A549 (cell line): ENCODE data around the gene ZC3H18. TPM values are rescaled to one million over a fixed set of nuclear protein-coding genes. Genes with fewer than 3 reads are reported as not detected.

Experiments
- ATAC-seq, 2 experiments: fragments of 200-7000 bp in 1 of 2; fragments of >200 bp in 1 of 2; cut with Nextera tagmentation in 1 of 2; cut with Tn5 transposase in 1 of 2; 3 replicates each; pipeline versions ENCODE4 v1.8.0 to v1.9.1; 2018 to 2020; ENCODE audit warnings: mild to moderate bottlenecking in 1 of 2, moderate library complexity in 1 of 2
- CTCF ChIA-PET: fragments of 300-600 bp; sonication (Branson Sonifier 250); formaldehyde crosslinking; extraction: SDS; loops from one replicate; lab custom pipeline; 2021; ENCODE audit warnings: antibody characterized with exemption, inconsistent platforms; lab: Yijun Ruan, JAX
- POLR2A ChIA-PET: fragments of 350-600 bp; formaldehyde crosslinking; extraction: SDS; loops from one replicate; lab custom pipeline; 2021; ENCODE audit warnings: antibody characterized with exemption, inconsistent platforms; lab: Yijun Ruan, JAX
- DNase-seq, 2 experiments: peaks; one replicate each; pipeline versions ENCODE4 v3.0.0 to v3.0.0-alpha.2; 2011 to 2016; ENCODE audit warnings: low read depth in 1 of 2, low spot score in 1 of 2
- FAIRE-seq: peaks from 2 replicates; lab custom pipeline; 2011; peaks lifted over from hg19 to GRCh38; lab: Jason Lieb, UNC
- H3K27ac ChIP-seq, 2 experiments: fragments of >200 bp; sonication (Bioruptor Twin); formaldehyde crosslinking; 3 replicates each; pipeline ENCODE4 v1.5.1; 2016 to 2017
- H3K4me1 ChIP-seq: fragments of >200 bp; sonication (Bioruptor Twin); formaldehyde crosslinking; 3 replicates; pipeline ENCODE4 v1.6.1; 2016
- H3K4me2 ChIP-seq: fragments of >200 bp; sonication (Bioruptor Twin); formaldehyde crosslinking; 3 replicates; pipeline ENCODE4 v1.6.1; 2016
- H3K4me3 ChIP-seq: fragments of >200 bp; sonication (Bioruptor Twin); formaldehyde crosslinking; 3 replicates; pipeline ENCODE4 v1.5.1; 2016
- H3K9me3 ChIP-seq: fragments of >200 bp; sonication (Bioruptor Twin); formaldehyde crosslinking; 3 replicates; pipeline ENCODE4 v1.6.1; 2016
- BHLHE40 ChIP-seq: IDR thresholded peaks from 2 replicates; pipeline ENCODE4 v1.6.1; 2012; ENCODE audit warnings: low read depth, low read length, inconsistent platforms
- CBX8 ChIP-seq: fragments of 200-600 bp; sonication (generic); IDR thresholded peaks from 2 replicates; pipeline ENCODE4 v1.6.1; 2016
- CHD4 ChIP-seq: fragments of 200-600 bp; sonication (generic); IDR thresholded peaks from 2 replicates; pipeline ENCODE4 v1.6.1; 2016; ENCODE audit warnings: antibody characterized with exemption, mild to moderate bottlenecking, borderline replicate concordance
- EHF ChIP-seq: fragments of 250-450 bp; sonication (Bioruptor Pico); IDR thresholded peaks from 2 replicates; pipeline ENCODE4 v1.5.0; 2020; ENCODE audit warnings: mild to moderate bottlenecking
- EP300 ChIP-seq, 2 experiments: fragments of >200 bp; sonication (Bioruptor Twin); formaldehyde crosslinking; IDR thresholded peaks; 2 replicates in 1 of 2; 3 replicates in 1 of 2; pipeline ENCODE4 v1.6.1; 2016 to 2017
- FOSB ChIP-seq: fragments of 250-450 bp; sonication (Bioruptor Pico); IDR thresholded peaks from 2 replicates; pipeline ENCODE4 v1.5.0; 2020; ENCODE audit warnings: mild to moderate bottlenecking, moderate library complexity
- FOSL2 ChIP-seq, 2 experiments: fragments of 450-650 bp in 1 of 2; fragments of >200 bp in 1 of 2; sonication (Bioruptor Twin) in 1 of 2; formaldehyde crosslinking; IDR thresholded peaks; 2 replicates each; pipeline versions ENCODE4 v1.5.0 to v1.6.1; 2016 to 2020; ENCODE audit warnings: mild to moderate bottlenecking in 1 of 2, moderate library complexity in 1 of 2
- HDAC2 ChIP-seq: fragments of 200-600 bp; sonication (generic); IDR thresholded peaks from 2 replicates; pipeline ENCODE4 v1.6.1; 2016
- JUN ChIP-seq, 2 experiments: fragments of >200 bp; sonication (Bioruptor Twin); formaldehyde crosslinking; IDR thresholded peaks; 2 replicates in 1 of 2; 3 replicates in 1 of 2; pipeline ENCODE4 v1.6.1; 2016 to 2017
- MAX ChIP-seq: IDR thresholded peaks from 2 replicates; pipeline ENCODE4 v1.6.1; 2012
- MYC ChIP-seq: IDR thresholded peaks from 2 replicates; pipeline ENCODE4 v1.6.1; 2012; ENCODE audit warnings: mild to moderate bottlenecking, inconsistent platforms, low read length, improper control_type of control experiment, borderline replicate concordance
- NFE2L2 ChIP-seq: fragments of 150-350 bp; conservative IDR thresholded peaks from 2 replicates; pipeline ENCODE4 v1.6.1; 2014; ENCODE audit warnings: low read length
- NPAS2 ChIP-seq: fragments of 250-450 bp; sonication (Bioruptor Pico); IDR thresholded peaks from 2 replicates; pipeline ENCODE4 v1.8.0; 2022; ENCODE audit warnings: mild to moderate bottlenecking, moderate library complexity, borderline replicate concordance
- NR3C1 ChIP-seq: fragments of >200 bp; sonication (Bioruptor Twin); formaldehyde crosslinking; IDR thresholded peaks from 3 replicates; pipeline ENCODE4 v1.6.1; 2017
- PBX3 ChIP-seq: IDR thresholded peaks from 2 replicates; pipeline ENCODE4 v1.6.1; 2012
- POLR2A ChIP-seq: IDR thresholded peaks from 2 replicates; pipeline ENCODE4 v1.6.1; 2012; ENCODE audit warnings: mild to moderate bottlenecking, low read length
- RAD21 ChIP-seq, 2 experiments: fragments of >200 bp in 1 of 2; sonication (Bioruptor Twin) in 1 of 2; formaldehyde crosslinking in 1 of 2; IDR thresholded peaks in 1 of 2; conservative IDR thresholded peaks in 1 of 2; 2 replicates in 1 of 2; 3 replicates in 1 of 2; pipeline ENCODE4 v1.6.1; 2012 to 2018; ENCODE audit warnings: inconsistent platforms in 1 of 2
- RFX5 ChIP-seq: fragments of 450-650 bp; IDR thresholded peaks from 2 replicates; pipeline ENCODE4 v1.7.1; 2014; ENCODE audit warnings: antibody characterized with exemption, mild to moderate bottlenecking, moderate library complexity
- TP53 ChIP-seq: fragments of 250-450 bp; sonication (Bioruptor Pico); IDR thresholded peaks from 2 replicates; pipeline ENCODE4 v1.5.0; 2021; ENCODE audit warnings: mild to moderate bottlenecking, moderate library complexity
- ZFP36 ChIP-seq: fragments of 450-650 bp; IDR thresholded peaks from 2 replicates; pipeline ENCODE4 v1.6.1; 2014; ENCODE audit warnings: borderline replicate concordance; ENCODE audit not compliant: partially characterized antibody
- ZNF302 ChIP-seq: fragments of 250-450 bp; sonication (Bioruptor Pico); IDR thresholded peaks from 2 replicates; pipeline ENCODE4 v1.9.0; 2021; ENCODE audit warnings: inconsistent platforms, mild to moderate bottlenecking, moderate library complexity
- WGBS: methylation state at CpG from one replicate; pipeline ENCODE4 v1.1.6; 2017; ENCODE audit errors: missing lambda C conversion rate; 5-methylcytosine and 5-hydroxymethylcytosine counted together
- polyA plus RNA-seq, 4 experiments: library from polyadenylated mRNA; depleted of rRNA in 3 of 4; stranded (reverse); fragments of >200 nt; fragmentation: RNase III in 1 of 4; extraction: RNeasy Plus Mini Kit Qiagen cat#74134 plus additional on column Dnase treatment in 1 of 4; gene quantifications; 2 replicates in 3 of 4; 3 replicates in 1 of 4; pipeline ENCODE4 v1.2.3, GENCODE V29; 2011 to 2017
- TF ChIP-seq, protein P1 (sequence below): fragments of 250-450 bp; sonication (Bioruptor Pico); IDR thresholded peaks from 2 replicates; pipeline ENCODE4 v1.5.0; 2021; ENCODE audit warnings: mild to moderate bottlenecking, moderate library complexity, borderline replicate concordance
- TF ChIP-seq, protein P2 (sequence below): fragments of 200-600 bp; sonication (generic); IDR thresholded peaks from 2 replicates; pipeline ENCODE4 v1.6.1; 2016; ENCODE audit warnings: antibody characterized with exemption, mild to moderate bottlenecking, moderate library complexity
- TF ChIP-seq, protein P3 (sequence below): fragments of 250-450 bp; sonication (Bioruptor Pico); IDR thresholded peaks from 2 replicates; pipeline ENCODE4 v1.5.0; 2020; ENCODE audit warnings: low read depth, mild to moderate bottlenecking, moderate library complexity

Gene ZC3H18
- polyA plus RNA-seq, 2 of the 4 experiments (the other 2 are of a cell fraction) = 21.1 to 48.2 TPM

DNA sequence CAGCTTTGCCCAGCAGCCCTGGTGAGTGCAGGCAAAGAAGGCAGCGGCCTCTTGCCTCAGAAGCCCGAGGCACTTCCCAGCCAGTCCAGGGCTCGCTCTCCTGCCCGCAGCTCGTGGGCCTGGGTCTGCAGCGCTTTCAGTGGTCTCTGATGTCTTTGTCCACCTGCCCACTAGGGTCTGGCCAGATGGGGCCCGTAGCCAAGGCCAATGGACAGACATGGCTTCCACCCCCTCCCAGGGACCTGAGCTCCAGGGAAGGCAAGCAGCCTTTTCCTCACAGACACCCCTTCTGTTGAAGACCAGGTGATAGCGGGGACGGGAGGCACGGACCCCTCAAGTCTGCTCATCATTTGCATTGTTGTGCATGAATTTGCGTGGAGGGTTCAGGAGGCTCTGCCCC lies 33.7 kb upstream of the ZC3H18 start:
- CTCF ChIA-PET = interaction anchor here (0.9 to 1.5 kb wide), 4 partner anchors 9 to 554 kb away, joined by 3 to 9 read pairs (median 4); no protein-coding TSS in a partner anchor
- no peak for FAIRE-seq

DNA sequence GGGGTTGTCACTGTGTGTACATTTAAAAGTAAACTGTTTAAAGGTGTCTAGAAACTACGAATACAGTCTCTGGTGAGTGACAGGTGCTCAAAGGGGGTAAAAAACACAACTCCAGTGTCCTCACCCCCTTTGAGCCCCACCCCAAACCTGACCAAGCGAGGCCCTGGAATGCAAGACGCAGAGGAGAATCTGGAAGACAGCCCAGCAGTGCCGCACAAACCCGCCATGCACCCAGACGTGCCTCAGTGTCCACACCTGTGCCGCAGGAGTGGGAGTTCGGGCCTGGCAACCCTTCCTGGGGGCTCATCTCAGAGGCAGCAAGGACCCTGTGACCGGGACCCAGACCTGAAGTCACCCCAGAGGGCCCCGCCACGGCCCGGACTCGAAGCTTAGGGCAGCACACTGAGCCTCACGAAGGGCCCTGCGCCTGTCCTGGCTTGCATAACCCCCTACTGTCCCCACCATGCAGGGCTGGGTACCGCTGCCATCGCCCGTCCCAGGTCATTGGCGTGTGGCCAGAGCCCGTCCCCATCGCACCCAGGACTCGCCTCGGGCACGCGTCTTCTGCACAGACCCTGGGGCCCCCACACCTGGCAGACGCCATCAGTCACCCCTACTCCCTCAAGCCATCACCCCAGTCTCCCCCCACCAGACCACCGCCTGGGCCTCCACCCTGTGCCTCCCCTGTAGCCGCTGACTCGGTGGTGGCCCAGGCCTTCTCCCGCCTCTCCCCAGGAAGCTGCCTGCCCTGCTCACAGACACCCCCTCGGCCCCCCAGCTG lies 33.0 kb upstream of the ZC3H18 start:
- DNase-seq (peak in 1 of 2 experiments; percentile 49), FAIRE-seq (no peak), ATAC-seq (peak in 1 of 2 experiments; percentile 20; a peak in 3 of 6 replicates)
- no peak overlapping the region for H3K4me3 ChIP-seq
- POLR2A ChIA-PET = interaction anchor here (1.3 kb wide), 1 partner anchor 33 kb away, joined by 6 read pairs; the partner anchor contains the start of gene ZC3H18
- H3K4me2 ChIP-seq = no peak overlapping the region
- peaks cover 5% of the 10 kb centered on the region for H3K9me3 ChIP-seq
- 79% methylated on average over 25 of the region's 31 CpGs for WGBS
- peak; percentile 9; the same call in 1 of the 2 replicates for TF ChIP-seq POLR2A
- TF ChIP-seq RAD21 (conservative IDR thresholded peaks at IDR 0.05 in 1 of 2, IDR thresholded peaks at IDR 0.05 in 1 of 2) = no peak
- TF ChIP-seq, all 56 proteins: peak for 1
- H3K4me1 ChIP-seq = peaks cover 15% of the 10 kb centered on the region; the same call in 2 of the 3 replicates
- no peak overlapping the region for H3K27ac ChIP-seq
- CTCF ChIA-PET = no interaction called here

More for the DNA sequence above, 33.7 kb upstream of the ZC3H18 start:
- Histone ChIP-seq H3K27ac (no peak overlapping the region), H3K9me3 (no peaks in the 10 kb centered on the region), H3K4me2 (no peak overlapping the region), H3K4me1 (peaks cover 15% of the 10 kb centered on the region; the same call in 2 of the 3 replicates), H3K4me3 (no peak overlapping the region)
- POLR2A ChIA-PET = interaction anchor here (1.3 kb wide), 1 partner anchor 34 kb away, joined by 6 read pairs; the partner anchor contains the start of gene ZC3H18
- 89% methylated on average over 10 of the region's 11 CpGs for WGBS
- TF ChIP-seq MAX (no peak), BHLHE40 (no peak), JUN (IDR thresholded peaks at IDR 0.05) (no peak), MYC (no peak), RFX5 (no peak), CBX8 (no peak), HDAC2 (no peak), PBX3 (no peak), NR3C1 (no peak), CHD4 (no peak)
- DNase-seq (no peak), ATAC-seq (no peak)

GRCh38 chr16:88537859-88538258 lies 32.3 kb upstream of the ZC3H18 start:
- H3K9me3 ChIP-seq = peaks cover 12% of the 10 kb centered on the region
- H3K4me3 ChIP-seq = no peak overlapping the region
- peaks cover 15% of the 10 kb centered on the region; the same call in 2 of the 3 replicates for H3K4me1 ChIP-seq
- CTCF ChIA-PET = interaction anchor here (2.2 kb wide), 1 partner anchor 22 kb away, joined by 12 read pairs; no protein-coding TSS in a partner anchor
- TF ChIP-seq MYC = no peak
- TF ChIP-seq NR3C1 = no peak
- TF ChIP-seq TP53 (CRISPR knock-in tag) = no peak
- no peak for TF ChIP-seq EHF (CRISPR knock-in tag)
- no peak for TF ChIP-seq NPAS2 (CRISPR knock-in tag)
- TF ChIP-seq ZFP36 = no peak
- TF ChIP-seq RFX5 = no peak
- TF ChIP-seq NFE2L2 = no peak
- TF ChIP-seq MAX = no peak
- TF ChIP-seq, protein P1, sequence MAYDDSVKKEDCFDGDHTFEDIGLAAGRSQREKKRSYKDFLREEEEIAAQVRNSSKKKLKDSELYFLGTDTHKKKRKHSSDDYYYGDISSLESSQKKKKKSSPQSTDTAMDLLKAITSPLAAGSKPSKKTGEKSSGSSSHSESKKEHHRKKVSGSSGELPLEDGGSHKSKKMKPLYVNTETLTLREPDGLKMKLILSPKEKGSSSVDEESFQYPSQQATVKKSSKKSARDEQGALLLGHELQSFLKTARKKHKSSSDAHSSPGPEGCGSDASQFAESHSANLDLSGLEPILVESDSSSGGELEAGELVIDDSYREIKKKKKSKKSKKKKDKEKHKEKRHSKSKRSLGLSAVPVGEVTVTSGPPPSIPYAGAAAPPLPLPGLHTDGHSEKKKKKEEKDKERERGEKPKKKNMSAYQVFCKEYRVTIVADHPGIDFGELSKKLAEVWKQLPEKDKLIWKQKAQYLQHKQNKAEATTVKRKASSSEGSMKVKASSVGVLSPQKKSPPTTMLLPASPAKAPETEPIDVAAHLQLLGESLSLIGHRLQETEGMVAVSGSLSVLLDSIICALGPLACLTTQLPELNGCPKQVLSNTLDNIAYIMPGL (CRISPR knock-in tag) = no peak
- TF ChIP-seq, protein P2, sequence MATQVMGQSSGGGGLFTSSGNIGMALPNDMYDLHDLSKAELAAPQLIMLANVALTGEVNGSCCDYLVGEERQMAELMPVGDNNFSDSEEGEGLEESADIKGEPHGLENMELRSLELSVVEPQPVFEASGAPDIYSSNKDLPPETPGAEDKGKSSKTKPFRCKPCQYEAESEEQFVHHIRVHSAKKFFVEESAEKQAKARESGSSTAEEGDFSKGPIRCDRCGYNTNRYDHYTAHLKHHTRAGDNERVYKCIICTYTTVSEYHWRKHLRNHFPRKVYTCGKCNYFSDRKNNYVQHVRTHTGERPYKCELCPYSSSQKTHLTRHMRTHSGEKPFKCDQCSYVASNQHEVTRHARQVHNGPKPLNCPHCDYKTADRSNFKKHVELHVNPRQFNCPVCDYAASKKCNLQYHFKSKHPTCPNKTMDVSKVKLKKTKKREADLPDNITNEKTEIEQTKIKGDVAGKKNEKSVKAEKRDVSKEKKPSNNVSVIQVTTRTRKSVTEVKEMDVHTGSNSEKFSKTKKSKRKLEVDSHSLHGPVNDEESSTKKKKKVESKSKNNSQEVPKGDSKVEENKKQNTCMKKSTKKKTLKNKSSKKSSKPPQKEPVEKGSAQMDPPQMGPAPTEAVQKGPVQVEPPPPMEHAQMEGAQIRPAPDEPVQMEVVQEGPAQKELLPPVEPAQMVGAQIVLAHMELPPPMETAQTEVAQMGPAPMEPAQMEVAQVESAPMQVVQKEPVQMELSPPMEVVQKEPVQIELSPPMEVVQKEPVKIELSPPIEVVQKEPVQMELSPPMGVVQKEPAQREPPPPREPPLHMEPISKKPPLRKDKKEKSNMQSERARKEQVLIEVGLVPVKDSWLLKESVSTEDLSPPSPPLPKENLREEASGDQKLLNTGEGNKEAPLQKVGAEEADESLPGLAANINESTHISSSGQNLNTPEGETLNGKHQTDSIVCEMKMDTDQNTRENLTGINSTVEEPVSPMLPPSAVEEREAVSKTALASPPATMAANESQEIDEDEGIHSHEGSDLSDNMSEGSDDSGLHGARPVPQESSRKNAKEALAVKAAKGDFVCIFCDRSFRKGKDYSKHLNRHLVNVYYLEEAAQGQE = no peak
- no peak for TF ChIP-seq EP300 (IDR thresholded peaks at IDR 0.05)
- no peak for TF ChIP-seq ZNF302 (CRISPR knock-in tag)
- TF ChIP-seq FOSB = no peak
- no peak for TF ChIP-seq FOSL2 (IDR thresholded peaks at IDR 0.05)
- no peak for TF ChIP-seq FOSL2 (CRISPR knock-in tag; IDR thresholded peaks at IDR 0.05)
- TF ChIP-seq, protein P3, sequence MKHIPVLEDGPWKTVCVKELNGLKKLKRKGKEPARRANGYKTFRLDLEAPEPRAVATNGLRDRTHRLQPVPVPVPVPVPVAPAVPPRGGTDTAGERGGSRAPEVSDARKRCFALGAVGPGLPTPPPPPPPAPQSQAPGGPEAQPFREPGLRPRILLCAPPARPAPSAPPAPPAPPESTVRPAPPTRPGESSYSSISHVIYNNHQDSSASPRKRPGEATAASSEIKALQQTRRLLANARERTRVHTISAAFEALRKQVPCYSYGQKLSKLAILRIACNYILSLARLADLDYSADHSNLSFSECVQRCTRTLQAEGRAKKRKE (CRISPR knock-in tag) = no peak
- POLR2A ChIA-PET = no interaction called here
- no peak overlapping the region for H3K4me2 ChIP-seq
- no peak overlapping the region for H3K27ac ChIP-seq
- no peak for ATAC-seq
- no peak for FAIRE-seq
- WGBS = 67% methylated on average over 4 of the region's 4 CpGs
- no peak for DNase-seq
